Hematopoietic multipotent progenitor cell treated with erythropoietin and hydrocortisone succinate and interleukin-3 and kit ligand, for 6 days (in vitro differentiated cells): ENCODE results near the gene HLCS.
"Not testable (repeated sequence)": the region's sequence is repeated elsewhere in the genome, so short reads cannot be mapped to it uniquely, and the experiment has no call there.

Source experiments
- DNase-seq: peaks from one replicate; pipeline ENCODE4 v3.0.0-alpha.2; 2015

Gene HLCS

GRCh38 chr21:36955783-36956182 lies 10.7 kb downstream of the HLCS start:
- DNase-seq = no peak

- DNase-seq = not testable (repeated sequence)
Observed at GRCh38 chr21:36952331-36952730, 14.1 kb downstream of the HLCS start.

GRCh38 chr21:36949171-36950141 lies 17.0 kb downstream of the HLCS start:
- DNase-seq = no peak

- no peak for DNase-seq
Observed at GRCh38 chr21:36948686-36949085, 17.8 kb downstream of the HLCS start.

- no peak for DNase-seq
Observed at GRCh38 chr21:36946949-36947356, 19.5 kb downstream of the HLCS start.

GRCh38 chr21:36945496-36946138 lies 20.9 kb downstream of the HLCS start:
- DNase-seq = peak; percentile 24

GRCh38 chr21:36936361-36937135 lies 29.9 kb downstream of the HLCS start:
- DNase-seq = no peak

GRCh38 chr21:36934864-36935420 lies 31.5 kb downstream of the HLCS start:
- no peak for DNase-seq

GRCh38 chr21:36932161-36932816 lies 34.2 kb downstream of the HLCS start:
- DNase-seq = no peak

- no peak for DNase-seq
Observed at GRCh38 chr21:36929622-36930021, 36.8 kb downstream of the HLCS start.

- DNase-seq = no peak
Observed at GRCh38 chr21:36928960-36929359, 37.5 kb downstream of the HLCS start.

GRCh38 chr21:36927719-36928117 lies 38.8 kb downstream of the HLCS start:
- DNase-seq = peak; percentile 83

- DNase-seq = no peak
Observed at GRCh38 chr21:36926989-36927718, 39.3 kb downstream of the HLCS start.

GRCh38 chr21:36923270-36923669 lies 43.2 kb downstream of the HLCS start:
- DNase-seq = no peak

GRCh38 chr21:36922861-36923260 lies 43.6 kb downstream of the HLCS start:
- no peak for DNase-seq

GRCh38 chr21:36918291-36918690 lies 48.2 kb downstream of the HLCS start:
- DNase-seq = no peak

- peak; percentile 6 for DNase-seq
Observed at GRCh38 chr21:36917471-36918158, 48.9 kb downstream of the HLCS start.

- DNase-seq = no peak
Observed at GRCh38 chr21:36916718-36917117, 49.8 kb downstream of the HLCS start.

- DNase-seq = no peak
Observed at GRCh38 chr21:36915696-36916245, 50.7 kb downstream of the HLCS start.

- no peak for DNase-seq
Observed at GRCh38 chr21:36915014-36915695, 51.3 kb downstream of the HLCS start.
